Effector memory CD4-positive, alpha-beta T cell (primary cell): ENCODE data around the gene MTA3.

Source experiments
- DNase-seq, 3 donors: peaks; one replicate each; pipeline ENCODE4 v3.0.0-alpha.2; 2020
- H3K27ac ChIP-seq: 2 replicates; pipeline ENCODE4 v1.7.0; 2013; ENCODE audit warnings: mild to moderate bottlenecking, low read length, moderate library complexity; ENCODE audit not compliant: insufficient read depth, poor library complexity, severe bottlenecking
- H3K27me3 ChIP-seq: replicated peaks from 2 replicates; pipeline ENCODE4 v1.7.0; 2013; ENCODE audit warnings: mild to moderate bottlenecking, low read length; ENCODE audit not compliant: insufficient read depth, control insufficient read depth, poor library complexity, severe bottlenecking
- H3K36me3 ChIP-seq: 2 replicates; pipeline ENCODE4 v1.7.0; 2013; ENCODE audit warnings: mild to moderate bottlenecking, low read length, moderate library complexity; ENCODE audit not compliant: control insufficient read depth, insufficient read depth
- H3K4me1 ChIP-seq: 2 replicates; pipeline ENCODE4 v1.7.0; 2013; ENCODE audit warnings: low read length, mild to moderate bottlenecking; ENCODE audit not compliant: control insufficient read depth, insufficient read depth, poor library complexity, severe bottlenecking
- H3K4me3 ChIP-seq: 2 replicates; pipeline ENCODE4 v1.7.0; 2013; ENCODE audit warnings: low read length, low read depth, mild to moderate bottlenecking; ENCODE audit not compliant: insufficient read depth, poor library complexity, severe bottlenecking
- H3K9me3 ChIP-seq: 2 replicates; pipeline ENCODE4 v1.7.0; 2013; ENCODE audit warnings: mild to moderate bottlenecking, low read length, moderate library complexity; ENCODE audit not compliant: control insufficient read depth

The MTA3 gene

GRCh38 chr2:42693688-42694479 is 125.5 kb downstream of the MTA3 start:
- no peaks in the 10 kb centered on the region for H3K4me1 ChIP-seq
- H3K4me3 ChIP-seq, result no peak overlapping the region
- no peaks in the 10 kb centered on the region for H3K36me3 ChIP-seq
- H3K27me3 ChIP-seq, result no peaks in the 10 kb centered on the region
- no peak overlapping the region for H3K27ac ChIP-seq
- H3K9me3 ChIP-seq, result no peaks in the 10 kb centered on the region
- DNase-seq, result no peak

- H3K4me1 ChIP-seq, result no peaks in the 10 kb centered on the region
- DNase-seq, result no peak
- H3K36me3 ChIP-seq, result no peaks in the 10 kb centered on the region
- no peak overlapping the region for H3K27ac ChIP-seq
- no peak overlapping the region for H3K4me3 ChIP-seq
- H3K9me3 ChIP-seq, result no peaks in the 10 kb centered on the region
- no peaks in the 10 kb centered on the region for H3K27me3 ChIP-seq
Measured at GRCh38 chr2:42696987-42697386, 128.6 kb downstream of the MTA3 start.

- DNase-seq, result no peak
- no peak overlapping the region for H3K4me3 ChIP-seq
- no peak overlapping the region for H3K27ac ChIP-seq
- H3K36me3 ChIP-seq, result no peaks in the 10 kb centered on the region
- no peaks in the 10 kb centered on the region for H3K9me3 ChIP-seq
- no peaks in the 10 kb centered on the region for H3K4me1 ChIP-seq
- no peaks in the 10 kb centered on the region for H3K27me3 ChIP-seq
Measured at GRCh38 chr2:42698940-42699339, 130.5 kb downstream of the MTA3 start.

- H3K4me3 ChIP-seq, result no peak overlapping the region
- no peaks in the 10 kb centered on the region for H3K9me3 ChIP-seq
- no peak overlapping the region for H3K27ac ChIP-seq
- no peaks in the 10 kb centered on the region for H3K27me3 ChIP-seq
- no peaks in the 10 kb centered on the region for H3K4me1 ChIP-seq
- DNase-seq, result no peak
- peaks cover 8% of the 10 kb centered on the region for H3K36me3 ChIP-seq
Measured at GRCh38 chr2:42706836-42707235, 138.4 kb downstream of the MTA3 start.

GRCh38 chr2:42708179-42708578 is 139.7 kb downstream of the MTA3 start:
- Histone ChIP-seq H3K4me3 (no peak overlapping the region), H3K36me3 (peaks cover 8% of the 10 kb centered on the region), H3K27me3 (no peaks in the 10 kb centered on the region), H3K27ac (no peak overlapping the region), H3K9me3 (no peaks in the 10 kb centered on the region), H3K4me1 (no peaks in the 10 kb centered on the region)
- no peak for DNase-seq

- Histone ChIP-seq H3K4me3 (no peak overlapping the region), H3K27ac (no peak overlapping the region), H3K27me3 (no peaks in the 10 kb centered on the region), H3K4me1 (no peaks in the 10 kb centered on the region), H3K36me3 (peaks cover 8% of the 10 kb centered on the region), H3K9me3 (no peaks in the 10 kb centered on the region)
- DNase-seq, result no peak
Measured at GRCh38 chr2:42711896-42712295, 143.5 kb downstream of the MTA3 start.

GRCh38 chr2:42712934-42713333 is 144.5 kb downstream of the MTA3 start:
- H3K27ac ChIP-seq, result no peak overlapping the region
- peaks cover 8% of the 10 kb centered on the region for H3K36me3 ChIP-seq
- no peaks in the 10 kb centered on the region for H3K9me3 ChIP-seq
- no peak overlapping the region for H3K4me3 ChIP-seq
- H3K4me1 ChIP-seq, result no peaks in the 10 kb centered on the region
- no peak for DNase-seq
- no peaks in the 10 kb centered on the region for H3K27me3 ChIP-seq

- Histone ChIP-seq H3K27ac (no peak overlapping the region), H3K4me1 (no peaks in the 10 kb centered on the region), H3K9me3 (no peaks in the 10 kb centered on the region), H3K36me3 (peaks cover 5% of the 10 kb centered on the region), H3K27me3 (no peaks in the 10 kb centered on the region), H3K4me3 (no peak overlapping the region)
- DNase-seq, result no peak
Measured at GRCh38 chr2:42713920-42714319, 145.5 kb downstream of the MTA3 start.

- DNase-seq, result no peak
- Histone ChIP-seq H3K4me1 (no peaks in the 10 kb centered on the region), H3K27me3 (no peaks in the 10 kb centered on the region), H3K27ac (no peak overlapping the region), H3K9me3 (no peaks in the 10 kb centered on the region), H3K4me3 (no peak overlapping the region), H3K36me3 (no peaks in the 10 kb centered on the region)
Measured at GRCh38 chr2:42714686-42715085, 146.3 kb downstream of the MTA3 start.

- H3K4me1 ChIP-seq, result no peaks in the 10 kb centered on the region
- H3K9me3 ChIP-seq, result no peaks in the 10 kb centered on the region
- no peaks in the 10 kb centered on the region for H3K36me3 ChIP-seq
- no peak overlapping the region for H3K4me3 ChIP-seq
- no peak overlapping the region for H3K27ac ChIP-seq
- DNase-seq, result no peak
- no peaks in the 10 kb centered on the region for H3K27me3 ChIP-seq
Measured at GRCh38 chr2:42721898-42722297, 153.5 kb downstream of the MTA3 start.
